ENCODE results near the gene OPCML.

Gene OPCML

GRCh38 chr11:132493801-132494200 lies 1038.5 kb downstream of the OPCML start (continued):
- no peak for TF ChIP-seq POU6F1 (CRISPR knock-in tag; IDR thresholded peaks at IDR 0.05; ENCODE audit: borderline replicate concordance, low read depth)
- TF ChIP-seq CSDC2 (CRISPR knock-in tag; IDR thresholded peaks at IDR 0.05) = no peak
- TF ChIP-seq TCF4 (CRISPR knock-in tag; IDR thresholded peaks at IDR 0.05; ENCODE audit: borderline replicate concordance) = no peak
- no peak for TF ChIP-seq GLIS3 (CRISPR knock-in tag; IDR thresholded peaks at IDR 0.05)
- TF ChIP-seq CSRNP3 (CRISPR knock-in tag; IDR thresholded peaks at IDR 0.05) = no peak

- TF ChIP-seq BACH2 (CRISPR knock-in tag; IDR thresholded peaks at IDR 0.05; ENCODE audit: borderline replicate concordance) (no peak), TCF4 (CRISPR knock-in tag; IDR thresholded peaks at IDR 0.05; ENCODE audit: borderline replicate concordance) (no peak), ZNF565 (CRISPR knock-in tag; conservative IDR thresholded peaks at IDR 0.05; ENCODE audit: low read depth) (no peak), ZNF70 (CRISPR knock-in tag; IDR thresholded peaks at IDR 0.05) (no peak), POU6F1 (CRISPR knock-in tag; IDR thresholded peaks at IDR 0.05; ENCODE audit: borderline replicate concordance, low read depth) (no peak), TSHZ2 (CRISPR knock-in tag; IDR thresholded peaks at IDR 0.05) (no peak), CSRNP3 (CRISPR knock-in tag; IDR thresholded peaks at IDR 0.05) (no peak), CSDC2 (CRISPR knock-in tag; IDR thresholded peaks at IDR 0.05) (no peak), ISL1 (CRISPR knock-in tag; IDR thresholded peaks at IDR 0.05) (no peak), ESRRG (CRISPR knock-in tag; IDR thresholded peaks at IDR 0.05) (no peak), ZFP3 (CRISPR knock-in tag; IDR thresholded peaks at IDR 0.05) (no peak), ARNTL (CRISPR knock-in tag; IDR thresholded peaks at IDR 0.05; ENCODE audit: borderline replicate concordance, low read depth) (no peak), ZC3H10 (CRISPR knock-in tag; IDR thresholded peaks at IDR 0.05) (no peak), RARB (CRISPR knock-in tag; IDR thresholded peaks at IDR 0.05) (no peak)
- no peak for ATAC-seq
These were observed 1041.3 kb downstream of the OPCML start for GRCh38 chr11:132490978-132491377.

- no peak for ATAC-seq
- no peak for TF ChIP-seq RARB (CRISPR knock-in tag; IDR thresholded peaks at IDR 0.05)
- TF ChIP-seq PATZ1 (CRISPR knock-in tag; IDR thresholded peaks at IDR 0.05; ENCODE audit: borderline replicate concordance) = no peak
- TF ChIP-seq ZNF8 (CRISPR knock-in tag; IDR thresholded peaks at IDR 0.05) = no peak
- no peak for TF ChIP-seq PPARA (CRISPR knock-in tag; IDR thresholded peaks at IDR 0.05; ENCODE audit: borderline replicate concordance)
These were observed 1046.2 kb downstream of the OPCML start for GRCh38 chr11:132486060-132486459.

All from SK-N-SH treated with all-trans-retinoic acid at 6 μM for 48 hours (cell line).